Measurements from ENCODE around the gene SLC13A1. TPM values are rescaled to one million over a fixed set of nuclear protein-coding genes. Genes with fewer than 3 reads are reported as not detected.

Gene SLC13A1
- total RNA-seq, 4 donors from 2014 or later, result not detected

DNA sequence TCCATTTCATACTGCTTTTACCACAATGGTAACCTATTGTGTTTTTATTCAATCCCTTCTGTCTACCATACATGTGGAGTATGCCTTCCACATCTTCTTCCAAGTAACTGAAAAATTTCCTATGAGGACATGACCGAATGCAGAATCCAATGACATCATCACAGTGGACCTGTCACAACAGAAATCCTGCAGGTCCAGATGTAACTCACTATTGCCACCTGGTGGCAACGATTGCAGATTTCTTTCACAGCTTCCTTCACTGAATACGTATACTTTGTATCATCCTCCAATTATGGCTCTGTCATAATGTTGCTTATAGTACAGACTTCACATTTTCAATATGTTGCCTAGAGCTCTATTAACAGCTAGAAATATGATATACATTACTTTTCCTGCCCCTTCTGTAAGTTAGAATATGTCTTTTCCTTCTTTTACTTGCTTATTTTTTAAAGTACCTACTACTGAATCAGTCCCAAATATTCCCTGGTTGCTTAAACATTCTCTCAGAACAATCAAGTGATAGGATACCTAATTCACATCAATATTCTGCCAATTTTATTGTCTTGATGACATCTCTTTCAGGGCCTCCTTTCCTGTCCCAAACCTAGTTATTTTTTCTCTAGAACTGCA, 45.4 kb downstream of the SLC13A1 start:
- DNase-seq (peak; percentile 4 to 36), ATAC-seq (peak in 1 of 2 donors; percentile 71)
- in situ Hi-C loops (cut with MboI; ENCODE audit: low sequenced_read_pairs in 4 of 4), result no loop called here
- no peaks in the 10 kb centered on the region for H3K4me1 ChIP-seq
- no peak overlapping the region for H3K4me3 ChIP-seq
- intact Hi-C loops (cut with DNase I; ENCODE audit: low total_unique reads), result loop anchor here (5.0 kb wide), 1 partner anchor 937 kb away; no protein-coding TSS in a partner anchor
- no peaks in the 10 kb centered on the region for H3K27me3 ChIP-seq
- H3K36me3 ChIP-seq, result no peaks in the 10 kb centered on the region
- TF ChIP-seq, protein P1, sequence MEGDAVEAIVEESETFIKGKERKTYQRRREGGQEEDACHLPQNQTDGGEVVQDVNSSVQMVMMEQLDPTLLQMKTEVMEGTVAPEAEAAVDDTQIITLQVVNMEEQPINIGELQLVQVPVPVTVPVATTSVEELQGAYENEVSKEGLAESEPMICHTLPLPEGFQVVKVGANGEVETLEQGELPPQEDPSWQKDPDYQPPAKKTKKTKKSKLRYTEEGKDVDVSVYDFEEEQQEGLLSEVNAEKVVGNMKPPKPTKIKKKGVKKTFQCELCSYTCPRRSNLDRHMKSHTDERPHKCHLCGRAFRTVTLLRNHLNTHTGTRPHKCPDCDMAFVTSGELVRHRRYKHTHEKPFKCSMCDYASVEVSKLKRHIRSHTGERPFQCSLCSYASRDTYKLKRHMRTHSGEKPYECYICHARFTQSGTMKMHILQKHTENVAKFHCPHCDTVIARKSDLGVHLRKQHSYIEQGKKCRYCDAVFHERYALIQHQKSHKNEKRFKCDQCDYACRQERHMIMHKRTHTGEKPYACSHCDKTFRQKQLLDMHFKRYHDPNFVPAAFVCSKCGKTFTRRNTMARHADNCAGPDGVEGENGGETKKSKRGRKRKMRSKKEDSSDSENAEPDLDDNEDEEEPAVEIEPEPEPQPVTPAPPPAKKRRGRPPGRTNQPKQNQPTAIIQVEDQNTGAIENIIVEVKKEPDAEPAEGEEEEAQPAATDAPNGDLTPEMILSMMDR (IDR thresholded peaks at IDR 0.05 in 4 of 5, conservative IDR thresholded peaks at IDR 0.05 in 1 of 5), result peak; percentile 30 to 66 (median 47)
- TF ChIP-seq POLR2A (IDR thresholded peaks at IDR 0.05), result no peak
- H3K27ac ChIP-seq, result no peak overlapping the region
- no peaks in the 10 kb centered on the region for H3K9me3 ChIP-seq

DNA sequence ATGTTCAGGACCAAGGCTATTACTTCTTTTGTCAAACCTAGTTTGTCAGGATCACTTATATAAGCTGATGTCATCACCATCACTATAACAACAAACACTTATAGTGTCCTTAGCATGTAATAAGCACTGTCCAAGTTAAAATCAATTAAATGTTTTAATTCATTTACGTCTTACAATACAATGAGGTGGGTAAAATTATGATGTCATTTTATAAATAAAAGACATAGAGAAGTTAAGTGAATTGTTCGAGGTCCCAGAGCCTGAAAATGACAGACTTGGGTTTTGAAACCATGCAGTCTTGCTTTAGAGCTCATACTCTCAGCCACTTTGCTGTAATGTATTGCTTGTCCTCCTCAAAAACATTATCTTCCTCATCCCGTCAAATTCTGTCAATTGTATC, 48.3 kb downstream of the SLC13A1 start:
- DNase-seq (no peak), ATAC-seq (no peak)
- no peaks in the 10 kb centered on the region for H3K9me3 ChIP-seq
- H3K4me3 ChIP-seq, result no peak overlapping the region
- intact Hi-C loops (cut with DNase I; ENCODE audit: low total_unique reads), result loop anchor here (5.0 kb wide), 1 partner anchor 934 kb away; no protein-coding TSS in a partner anchor
- in situ Hi-C loops (cut with MboI; ENCODE audit: low sequenced_read_pairs in 4 of 4), result no loop called here
- no peaks in the 10 kb centered on the region for H3K36me3 ChIP-seq
- TF ChIP-seq, protein P1 (IDR thresholded peaks at IDR 0.05 in 4 of 5, conservative IDR thresholded peaks at IDR 0.05 in 1 of 5), result no peak
- TF ChIP-seq POLR2A (IDR thresholded peaks at IDR 0.05), result no peak
- no peaks in the 10 kb centered on the region for H3K4me1 ChIP-seq
- H3K27ac ChIP-seq, result no peak overlapping the region
- no peaks in the 10 kb centered on the region for H3K27me3 ChIP-seq

DNA sequence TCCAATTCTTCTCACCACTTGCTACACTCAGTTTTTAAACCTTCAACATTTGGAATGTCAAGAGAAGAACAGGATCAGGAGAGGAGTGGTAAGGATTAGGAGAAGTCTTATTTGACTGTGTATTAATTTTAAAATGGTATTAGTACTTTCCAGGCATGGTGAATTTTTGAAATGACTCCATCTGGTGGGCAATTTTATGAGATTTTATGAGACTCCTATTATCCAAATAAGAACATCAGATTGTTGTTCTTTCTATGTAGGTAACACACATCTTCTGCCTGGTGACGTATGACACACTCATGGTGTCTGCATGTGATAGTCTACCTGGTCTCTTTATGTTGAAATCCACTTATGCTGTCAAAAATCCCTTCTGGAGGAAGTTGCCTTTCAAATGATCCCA, 51.0 kb downstream of the SLC13A1 start:
- Histone ChIP-seq H3K27me3 (no peaks in the 10 kb centered on the region), H3K4me3 (no peak overlapping the region), H3K36me3 (no peaks in the 10 kb centered on the region), H3K9me3 (no peaks in the 10 kb centered on the region), H3K4me1 (no peaks in the 10 kb centered on the region), H3K27ac (no peak overlapping the region)
- DNase-seq (no peak), ATAC-seq (no peak)
- TF ChIP-seq POLR2A (IDR thresholded peaks at IDR 0.05), result no peak
- TF ChIP-seq, protein P1 (IDR thresholded peaks at IDR 0.05 in 4 of 5, conservative IDR thresholded peaks at IDR 0.05 in 1 of 5), result no peak
- intact Hi-C loops (cut with DNase I; ENCODE audit: low total_unique reads) (no loop called here), in situ Hi-C loops (cut with MboI; ENCODE audit: low sequenced_read_pairs in 4 of 4) (no loop called here)

DNA sequence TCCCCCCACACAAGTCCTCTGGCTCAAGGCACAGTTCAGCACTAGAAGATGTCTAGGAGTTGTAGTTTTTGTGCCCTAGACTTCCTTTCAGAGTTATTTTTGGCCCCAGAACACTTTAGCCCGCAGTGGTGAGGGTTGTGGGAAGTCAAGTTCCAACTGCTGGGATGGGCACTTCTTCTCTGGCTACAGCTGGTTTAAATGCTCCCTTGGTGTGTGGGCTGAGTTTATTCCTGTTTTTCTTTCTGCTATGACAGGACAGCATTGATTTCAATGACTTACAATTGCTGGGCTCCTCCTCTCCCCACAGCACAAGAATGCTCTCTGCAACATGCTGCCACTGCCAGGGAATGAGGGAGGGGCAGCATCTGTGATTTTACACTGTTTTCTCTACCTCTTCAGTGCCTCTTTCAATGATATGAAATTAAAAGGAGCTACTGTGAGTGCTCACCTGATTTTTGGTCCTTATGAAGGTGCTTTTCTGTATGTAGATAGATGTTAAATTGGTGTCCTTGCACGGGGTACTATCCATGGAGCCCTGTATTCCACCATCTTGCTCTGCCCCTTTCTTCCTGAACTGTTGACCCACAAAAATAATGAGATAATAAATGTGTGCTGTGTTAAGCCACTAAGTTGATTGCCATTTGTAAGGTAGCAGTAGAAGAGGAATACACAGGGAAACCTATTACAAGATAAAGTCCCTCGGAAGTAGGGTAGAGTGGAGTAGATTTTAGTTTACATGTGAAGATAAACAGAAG, 56.3 kb downstream of the SLC13A1 start:
- intact Hi-C loops (cut with DNase I; ENCODE audit: low total_unique reads), result no loop called here
- TF ChIP-seq, protein P1 (IDR thresholded peaks at IDR 0.05 in 4 of 5, conservative IDR thresholded peaks at IDR 0.05 in 1 of 5), result no peak
- TF ChIP-seq POLR2A (IDR thresholded peaks at IDR 0.05), result no peak
- H3K4me1 ChIP-seq, result no peaks in the 10 kb centered on the region
- no peak for ATAC-seq
- in situ Hi-C loops (cut with MboI; ENCODE audit: low sequenced_read_pairs in 4 of 4), result no loop called here
- no peak for DNase-seq
- no peak overlapping the region for H3K27ac ChIP-seq
- H3K36me3 ChIP-seq, result no peaks in the 10 kb centered on the region
- H3K4me3 ChIP-seq, result no peak overlapping the region
- no peaks in the 10 kb centered on the region for H3K9me3 ChIP-seq
- H3K27me3 ChIP-seq, result no peaks in the 10 kb centered on the region
